Fibroblast of pulmonary artery (primary cell): ENCODE results near the gene SLU7.

ENCODE experiments used
- DNase-seq: peaks from one replicate; pipeline ENCODE4 v3.0.0-alpha.2; 2010; ENCODE audit warnings: low read depth
- H3K4me3 ChIP-seq: replicated peaks from 2 replicates; pipeline ENCODE4 v1.5.1; 2011; ENCODE audit warnings: low read depth, mild to moderate bottlenecking, control low read depth, low read length, moderate library complexity
- TF ChIP-seq, protein P1 (sequence below): IDR thresholded peaks from 2 replicates; pipeline ENCODE4 v1.5.1; 2011; ENCODE audit warnings: mild to moderate bottlenecking, control low read depth, low read length, inconsistent platforms; ENCODE audit errors: missing control alignments

The SLU7 gene

DNA sequence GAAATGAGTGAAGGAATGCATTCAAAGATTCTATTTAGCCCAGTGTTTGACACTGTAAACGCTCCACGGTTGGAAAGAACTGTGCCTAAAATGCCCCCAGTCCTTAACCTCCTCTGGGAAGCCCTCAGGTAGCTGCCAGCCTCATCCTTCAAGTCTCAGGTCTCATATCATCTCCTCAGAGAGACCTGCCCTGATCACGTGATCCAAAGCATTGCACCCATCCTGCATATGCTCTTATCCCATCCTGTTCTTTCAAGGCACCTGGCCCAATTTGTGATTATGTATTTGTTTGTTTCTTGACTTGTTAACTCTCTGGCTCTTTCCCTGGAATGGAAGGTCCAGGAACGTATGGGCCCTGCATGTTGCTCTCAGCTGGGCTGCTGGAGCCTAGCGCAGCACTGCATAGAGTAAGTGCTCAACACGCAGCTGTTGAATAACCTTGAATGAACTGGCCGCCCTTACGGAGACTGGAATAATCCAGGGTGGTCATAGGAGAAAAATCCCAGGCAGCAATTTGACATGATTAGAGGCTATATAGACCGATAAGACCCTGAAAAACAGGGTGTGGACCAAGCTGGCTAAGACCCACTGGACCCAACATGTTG is 57.2 kb downstream of the SLU7 start:
- TF ChIP-seq, protein P1, sequence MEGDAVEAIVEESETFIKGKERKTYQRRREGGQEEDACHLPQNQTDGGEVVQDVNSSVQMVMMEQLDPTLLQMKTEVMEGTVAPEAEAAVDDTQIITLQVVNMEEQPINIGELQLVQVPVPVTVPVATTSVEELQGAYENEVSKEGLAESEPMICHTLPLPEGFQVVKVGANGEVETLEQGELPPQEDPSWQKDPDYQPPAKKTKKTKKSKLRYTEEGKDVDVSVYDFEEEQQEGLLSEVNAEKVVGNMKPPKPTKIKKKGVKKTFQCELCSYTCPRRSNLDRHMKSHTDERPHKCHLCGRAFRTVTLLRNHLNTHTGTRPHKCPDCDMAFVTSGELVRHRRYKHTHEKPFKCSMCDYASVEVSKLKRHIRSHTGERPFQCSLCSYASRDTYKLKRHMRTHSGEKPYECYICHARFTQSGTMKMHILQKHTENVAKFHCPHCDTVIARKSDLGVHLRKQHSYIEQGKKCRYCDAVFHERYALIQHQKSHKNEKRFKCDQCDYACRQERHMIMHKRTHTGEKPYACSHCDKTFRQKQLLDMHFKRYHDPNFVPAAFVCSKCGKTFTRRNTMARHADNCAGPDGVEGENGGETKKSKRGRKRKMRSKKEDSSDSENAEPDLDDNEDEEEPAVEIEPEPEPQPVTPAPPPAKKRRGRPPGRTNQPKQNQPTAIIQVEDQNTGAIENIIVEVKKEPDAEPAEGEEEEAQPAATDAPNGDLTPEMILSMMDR = no peak
- DNase-seq = no peak
- H3K4me3 ChIP-seq = no peak overlapping the region

GRCh38 chr5:160360310-160360709 is 58.6 kb downstream of the SLU7 start:
- no peak overlapping the region for H3K4me3 ChIP-seq
- DNase-seq = no peak
- TF ChIP-seq, protein P1 = no peak

GRCh38 chr5:160359816-160360215 is 59.1 kb downstream of the SLU7 start:
- TF ChIP-seq, protein P1 = no peak
- no peak for DNase-seq
- H3K4me3 ChIP-seq = no peak overlapping the region

DNA sequence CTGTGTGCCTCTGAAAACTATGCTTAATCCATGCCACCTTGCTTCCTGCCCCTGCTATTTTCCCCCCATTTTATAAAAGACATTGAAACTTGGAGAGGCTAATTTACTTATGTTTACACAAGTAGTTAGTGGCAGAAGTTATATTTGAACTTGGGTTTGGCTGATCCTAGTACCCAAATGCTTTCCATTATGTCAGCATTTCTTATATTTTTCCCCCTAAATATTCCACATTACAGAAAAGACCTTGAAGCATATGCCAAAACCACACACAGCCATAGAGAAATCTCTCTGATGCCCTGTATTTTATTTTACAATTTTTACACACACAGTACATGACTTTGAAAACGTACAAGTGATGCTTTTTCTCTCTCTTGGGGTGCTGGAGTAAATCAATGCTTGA is 59.6 kb downstream of the SLU7 start:
- no peak for DNase-seq
- no peak overlapping the region for H3K4me3 ChIP-seq
- TF ChIP-seq, protein P1 = no peak

- TF ChIP-seq, protein P1 = no peak
- H3K4me3 ChIP-seq = no peak overlapping the region
- no peak for DNase-seq
These were observed 60.9 kb downstream of the SLU7 start for GRCh38 chr5:160357861-160358411.

DNA sequence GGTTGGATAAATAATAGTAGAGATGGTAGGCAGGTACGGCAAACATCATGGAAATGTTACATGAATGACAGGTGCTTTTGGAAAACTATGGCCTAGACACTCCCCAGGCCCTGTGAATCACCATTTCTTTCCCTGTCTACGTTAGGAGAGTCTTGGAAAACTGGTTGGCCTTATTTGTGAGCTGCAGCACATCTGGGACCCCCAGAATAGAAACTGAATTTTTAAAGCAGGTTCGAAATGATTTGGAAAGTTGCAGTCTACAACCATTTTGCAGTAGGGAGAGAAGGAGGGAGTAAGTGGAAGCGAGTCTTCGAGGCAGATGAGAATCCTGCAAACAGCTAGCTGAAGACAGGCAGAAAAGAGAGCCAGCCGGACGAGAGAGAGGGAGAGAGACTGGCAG is 61.5 kb downstream of the SLU7 start:
- TF ChIP-seq, protein P1 = no peak
- no peak overlapping the region for H3K4me3 ChIP-seq
- DNase-seq = no peak
